Measurements from ENCODE around the gene PLEKHS1. TPM values are rescaled to one million over a fixed set of nuclear protein-coding genes. Genes with fewer than 3 reads are reported as not detected.

PLEKHS1 gene
- polyA plus RNA-seq, 1 of the 3 experiments (the other 2 are of a cell fraction), result not detected

- POLR2A ChIA-PET, result no interaction called here
- no peaks in the 10 kb centered on the region for H3K79me2 ChIP-seq (ENCODE audit: insufficient read depth)
- H3K4me1 ChIP-seq (ENCODE audit: control insufficient read depth in 1 of 2, insufficient read depth in 2 of 2, low read depth in 1 of 2, low read length in 1 of 2), result no peaks in the 10 kb centered on the region
- no peaks in the 10 kb centered on the region for H3F3A ChIP-seq (replicated peaks; ENCODE audit: insufficient read depth)
- no peaks in the 10 kb centered on the region for H3K36me3 ChIP-seq (replicated peaks in 1 of 2; ENCODE audit: control insufficient read depth in 1 of 2, insufficient read depth in 2 of 2, low read length in 1 of 2)
- DNase-seq, result no peak
- H3K9ac ChIP-seq, result no peak overlapping the region
- CTCF ChIA-PET, result interaction anchor here (1.6 kb wide), 1 partner anchor 16 kb away, joined by 3 read pairs; no protein-coding TSS in a partner anchor
- no peaks in the 10 kb centered on the region for H4K20me1 ChIP-seq (ENCODE audit: insufficient read depth)
- no peak overlapping the region for H3K27ac ChIP-seq (ENCODE audit: low read depth in 2 of 2, low read length in 1 of 2)
- H3K4me3 ChIP-seq (ENCODE audit: low read depth in 2 of 2, low read length in 1 of 2), result no peak overlapping the region
- H3K9me3 ChIP-seq, result no peaks in the 10 kb centered on the region
- WGBS (ENCODE audit: low lambda C conversion rate), result 50% methylated on average over 4 of the region's 4 CpGs
- TF ChIP-seq NFIC (IDR thresholded peaks at IDR 0.05; ENCODE audit: borderline replicate concordance), result no peak
- H3K9me2 ChIP-seq, result no peaks in the 10 kb centered on the region
- no peaks in the 10 kb centered on the region for H3K27me3 ChIP-seq (ENCODE audit: insufficient read depth)
- H3K4me2 ChIP-seq, result no peak overlapping the region
- H2AFZ ChIP-seq (ENCODE audit: low read depth), result no peak overlapping the region
Measured at GRCh38 chr10:113775686-113776294, 24.3 kb downstream of the PLEKHS1 start.

DNA sequence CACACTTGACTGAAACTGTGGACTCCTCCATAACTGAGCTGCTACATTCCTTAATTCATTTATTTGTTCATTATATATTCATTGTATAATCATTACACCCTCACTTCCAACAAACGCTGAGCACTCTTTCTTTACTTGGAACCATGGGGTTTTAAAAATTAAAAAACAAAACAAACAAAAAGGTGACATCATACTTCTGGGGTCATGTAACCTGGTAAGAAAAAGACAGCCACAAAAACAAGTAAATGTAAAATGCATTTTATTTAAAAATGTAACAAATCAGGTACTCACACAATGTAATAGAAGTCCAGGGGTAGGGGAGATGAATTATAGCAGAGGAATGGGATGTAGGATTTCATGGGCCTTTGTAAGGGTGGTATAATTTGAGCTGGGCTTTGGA, 25.1 kb downstream of the PLEKHS1 start:
- H3K9me3 ChIP-seq, result no peaks in the 10 kb centered on the region
- no peaks in the 10 kb centered on the region for H3K9me2 ChIP-seq
- 90% methylated on average over 1 of the region's 1 CpG for WGBS (ENCODE audit: low lambda C conversion rate)
- no peak overlapping the region for H3K4me3 ChIP-seq (ENCODE audit: low read depth in 2 of 2, low read length in 1 of 2)
- H3K79me2 ChIP-seq (ENCODE audit: insufficient read depth), result no peaks in the 10 kb centered on the region
- ChIA-PET POLR2A (no interaction called here), CTCF (no interaction called here)
- no peak overlapping the region for H2AFZ ChIP-seq (ENCODE audit: low read depth)
- no peak overlapping the region for H3K27ac ChIP-seq (ENCODE audit: low read depth in 2 of 2, low read length in 1 of 2)
- no peaks in the 10 kb centered on the region for H3F3A ChIP-seq (replicated peaks; ENCODE audit: insufficient read depth)
- H3K27me3 ChIP-seq (ENCODE audit: insufficient read depth), result no peaks in the 10 kb centered on the region
- H3K36me3 ChIP-seq (replicated peaks in 1 of 2; ENCODE audit: control insufficient read depth in 1 of 2, insufficient read depth in 2 of 2, low read length in 1 of 2), result no peaks in the 10 kb centered on the region
- no peak overlapping the region for H3K9ac ChIP-seq
- DNase-seq, result no peak
- no peaks in the 10 kb centered on the region for H3K4me1 ChIP-seq (ENCODE audit: control insufficient read depth in 1 of 2, insufficient read depth in 2 of 2, low read depth in 1 of 2, low read length in 1 of 2)
- TF ChIP-seq FOSL2 (IDR thresholded peaks at IDR 0.05; ENCODE audit: borderline replicate concordance, low read depth) (no peak), USF1 (IDR thresholded peaks at IDR 0.05; ENCODE audit: borderline replicate concordance, low read depth) (no peak), GABPA (IDR thresholded peaks at IDR 0.05; ENCODE audit: low read depth) (no peak), EZH2phosphoT487 (IDR thresholded peaks at IDR 0.05; ENCODE audit: borderline replicate concordance, low read depth) (no peak), RFX5 (IDR thresholded peaks at IDR 0.05; ENCODE audit: low read length) (no peak), MEF2A (IDR thresholded peaks at IDR 0.05; ENCODE audit: borderline replicate concordance, low read depth) (no peak), TAF1 (IDR thresholded peaks at IDR 0.05; ENCODE audit: borderline replicate concordance, low read depth, low read length) (no peak), FOXJ3 (CRISPR knock-in tag; IDR thresholded peaks at IDR 0.05) (no peak), JUND (IDR thresholded peaks at IDR 0.05) (no peak)
- TF ChIP-seq, protein P1, sequence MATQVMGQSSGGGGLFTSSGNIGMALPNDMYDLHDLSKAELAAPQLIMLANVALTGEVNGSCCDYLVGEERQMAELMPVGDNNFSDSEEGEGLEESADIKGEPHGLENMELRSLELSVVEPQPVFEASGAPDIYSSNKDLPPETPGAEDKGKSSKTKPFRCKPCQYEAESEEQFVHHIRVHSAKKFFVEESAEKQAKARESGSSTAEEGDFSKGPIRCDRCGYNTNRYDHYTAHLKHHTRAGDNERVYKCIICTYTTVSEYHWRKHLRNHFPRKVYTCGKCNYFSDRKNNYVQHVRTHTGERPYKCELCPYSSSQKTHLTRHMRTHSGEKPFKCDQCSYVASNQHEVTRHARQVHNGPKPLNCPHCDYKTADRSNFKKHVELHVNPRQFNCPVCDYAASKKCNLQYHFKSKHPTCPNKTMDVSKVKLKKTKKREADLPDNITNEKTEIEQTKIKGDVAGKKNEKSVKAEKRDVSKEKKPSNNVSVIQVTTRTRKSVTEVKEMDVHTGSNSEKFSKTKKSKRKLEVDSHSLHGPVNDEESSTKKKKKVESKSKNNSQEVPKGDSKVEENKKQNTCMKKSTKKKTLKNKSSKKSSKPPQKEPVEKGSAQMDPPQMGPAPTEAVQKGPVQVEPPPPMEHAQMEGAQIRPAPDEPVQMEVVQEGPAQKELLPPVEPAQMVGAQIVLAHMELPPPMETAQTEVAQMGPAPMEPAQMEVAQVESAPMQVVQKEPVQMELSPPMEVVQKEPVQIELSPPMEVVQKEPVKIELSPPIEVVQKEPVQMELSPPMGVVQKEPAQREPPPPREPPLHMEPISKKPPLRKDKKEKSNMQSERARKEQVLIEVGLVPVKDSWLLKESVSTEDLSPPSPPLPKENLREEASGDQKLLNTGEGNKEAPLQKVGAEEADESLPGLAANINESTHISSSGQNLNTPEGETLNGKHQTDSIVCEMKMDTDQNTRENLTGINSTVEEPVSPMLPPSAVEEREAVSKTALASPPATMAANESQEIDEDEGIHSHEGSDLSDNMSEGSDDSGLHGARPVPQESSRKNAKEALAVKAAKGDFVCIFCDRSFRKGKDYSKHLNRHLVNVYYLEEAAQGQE (IDR thresholded peaks at IDR 0.05; ENCODE audit: low read depth, low read length), result no peak
- TF ChIP-seq, protein P2, sequence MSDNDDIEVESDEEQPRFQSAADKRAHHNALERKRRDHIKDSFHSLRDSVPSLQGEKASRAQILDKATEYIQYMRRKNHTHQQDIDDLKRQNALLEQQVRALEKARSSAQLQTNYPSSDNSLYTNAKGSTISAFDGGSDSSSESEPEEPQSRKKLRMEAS (IDR thresholded peaks at IDR 0.05; ENCODE audit: low read depth), result no peak
- TF ChIP-seq, protein P3, sequence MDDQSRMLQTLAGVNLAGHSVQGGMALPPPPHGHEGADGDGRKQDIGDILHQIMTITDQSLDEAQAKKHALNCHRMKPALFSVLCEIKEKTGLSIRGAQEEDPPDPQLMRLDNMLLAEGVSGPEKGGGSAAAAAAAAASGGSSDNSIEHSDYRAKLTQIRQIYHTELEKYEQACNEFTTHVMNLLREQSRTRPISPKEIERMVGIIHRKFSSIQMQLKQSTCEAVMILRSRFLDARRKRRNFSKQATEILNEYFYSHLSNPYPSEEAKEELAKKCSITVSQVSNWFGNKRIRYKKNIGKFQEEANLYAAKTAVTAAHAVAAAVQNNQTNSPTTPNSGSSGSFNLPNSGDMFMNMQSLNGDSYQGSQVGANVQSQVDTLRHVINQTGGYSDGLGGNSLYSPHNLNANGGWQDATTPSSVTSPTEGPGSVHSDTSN (IDR thresholded peaks at IDR 0.05), result no peak
- H3K4me2 ChIP-seq, result no peak overlapping the region
- H4K20me1 ChIP-seq (ENCODE audit: insufficient read depth), result no peaks in the 10 kb centered on the region

All from SK-N-SH (cell line).